Upper lobe of left lung (tissue), 6 donors: ENCODE data around the gene COL23A1. TPM values are rescaled to one million over a fixed set of nuclear protein-coding genes. Genes with fewer than 3 reads are reported as not detected.

Source experiments
- ATAC-seq, 2 donors: fragments of 200-7000 bp; cut with Tn5 transposase; one replicate each; pipeline ENCODE4 v1.9.1; 2022; ENCODE audit warnings: mild to moderate bottlenecking in 2 of 2, moderate library complexity in 2 of 2; ENCODE audit not compliant: low FRiP score in 2 of 2
- DNase-seq, 2 donors: peaks; one replicate each; pipeline ENCODE4 v3.0.0-alpha.2; 2019 to 2020
- H3K27ac ChIP-seq, 4 donors: fragments of 200-600 bp; sonication (generic); one replicate each; pipeline ENCODE4 v1.5.1; 2016 to 2019
- H3K27me3 ChIP-seq, 4 donors: fragments of 200-600 bp; sonication (generic); one replicate each; pipeline ENCODE4 v1.5.1; 2017 to 2019
- H3K36me3 ChIP-seq, 4 donors: fragments of 200-600 bp; sonication (generic); one replicate each; pipeline ENCODE4 v1.5.1; 2016 to 2019
- H3K4me1 ChIP-seq, 4 donors: fragments of 200-600 bp; sonication (generic); one replicate each; pipeline ENCODE4 v1.5.1; 2018 to 2019
- H3K4me3 ChIP-seq, 4 donors: fragments of 200-600 bp; sonication (generic); one replicate each; pipeline ENCODE4 v1.5.1; 2017 to 2019; ENCODE audit warnings: mild to moderate bottlenecking in 2 of 4, moderate library complexity in 1 of 4
- H3K9me3 ChIP-seq, 4 donors: fragments of 200-600 bp; sonication (generic); one replicate each; pipeline ENCODE4 v1.5.1; 2018 to 2019
- EP300 ChIP-seq, 4 donors: sonication (generic); formaldehyde crosslinking; IDR thresholded peaks; one replicate each; pipeline ENCODE4 v1.5.1; 2017; ENCODE audit warnings: antibody characterized with exemption in 4 of 4, control low read depth in 2 of 4
- POLR2A ChIP-seq, 4 donors: fragments of 450-650 bp; IDR thresholded peaks; one replicate each; pipeline ENCODE4 v1.5.1; 2016 to 2017; ENCODE audit warnings: antibody characterized with exemption in 4 of 4, mild to moderate bottlenecking in 2 of 4
- POLR2AphosphoS5 ChIP-seq, 2 donors: sonication (generic); formaldehyde crosslinking; IDR thresholded peaks; one replicate each; pipeline ENCODE4 v1.5.1; 2017; ENCODE audit warnings: antibody characterized with exemption in 2 of 2
- WGBS, 2 donors: methylation state at CpG; one replicate each; pipeline ENCODE4 v1.1.5; 2017 to 2018; 5-methylcytosine and 5-hydroxymethylcytosine counted together
- small RNA-seq, 4 donors: library from RNA; depleted of rRNA; stranded (forward); fragments of <200 nt; gene quantifications; one replicate each; pipeline ENCODE3, GENCODE V24; 2016
- total RNA-seq, 6 donors: library from RNA; depleted of rRNA in 4 of 6; stranded (reverse); fragments of >200 nt in 4 of 6; gene quantifications; one replicate each; pipeline versions ENCODE4 v1.1.0 to v1.2.1, GENCODE V29; 2016 to 2021
- TF ChIP-seq, protein P1 (sequence below), 6 experiments: fragments of 450-650 bp in 4 of 6; fragments of 200-600 bp in 2 of 6; sonication (generic) in 2 of 6; IDR thresholded peaks; one replicate each; pipeline ENCODE4 v1.5.1; 2016 to 2019; ENCODE audit warnings: antibody characterized with exemption in 6 of 6
- donor health status: DM: no; HTN: no; CAD: no; lungs with moderate emphysema.
- donor health status: DM: no; HTN: yes; CAD: no; lungs with severe emphysema.

COL23A1 gene
- total RNA-seq, 6 donors from 2014 or later: 0.61 to 3.1 (median 1.5) TPM

DNA sequence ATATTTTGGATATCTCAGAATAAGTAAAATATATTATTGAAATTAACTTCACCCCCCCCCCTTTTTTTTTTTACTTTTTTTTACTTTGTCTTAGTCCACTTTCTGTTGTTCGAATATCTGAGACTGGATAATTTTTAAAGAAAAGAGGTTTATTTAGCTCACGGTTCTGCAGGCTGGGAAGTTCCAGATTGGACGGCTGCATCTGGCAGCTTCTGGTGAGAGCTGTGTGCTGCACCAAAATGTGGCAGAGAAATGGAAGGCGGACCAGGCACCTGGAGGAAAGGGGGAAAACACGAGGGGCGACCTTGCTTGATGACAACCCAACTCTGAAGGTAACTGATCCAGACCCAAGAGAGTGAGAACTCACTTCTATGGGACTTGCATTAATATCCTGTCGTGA lies 397.4 kb downstream of the COL23A1 start:
- Histone ChIP-seq H3K27me3 (no peaks in the 10 kb centered on the region), H3K4me1 (no peaks in the 10 kb centered on the region), H3K9me3 (no peaks in the 10 kb centered on the region), H3K36me3 (no peaks in the 10 kb centered on the region), H3K4me3 (no peak overlapping the region), H3K27ac (no peak overlapping the region)
- 88 to 91% methylated on average over 7 of the region's 7 CpGs for WGBS, 2 donors
- no peak for DNase-seq
- TF ChIP-seq, protein P1, sequence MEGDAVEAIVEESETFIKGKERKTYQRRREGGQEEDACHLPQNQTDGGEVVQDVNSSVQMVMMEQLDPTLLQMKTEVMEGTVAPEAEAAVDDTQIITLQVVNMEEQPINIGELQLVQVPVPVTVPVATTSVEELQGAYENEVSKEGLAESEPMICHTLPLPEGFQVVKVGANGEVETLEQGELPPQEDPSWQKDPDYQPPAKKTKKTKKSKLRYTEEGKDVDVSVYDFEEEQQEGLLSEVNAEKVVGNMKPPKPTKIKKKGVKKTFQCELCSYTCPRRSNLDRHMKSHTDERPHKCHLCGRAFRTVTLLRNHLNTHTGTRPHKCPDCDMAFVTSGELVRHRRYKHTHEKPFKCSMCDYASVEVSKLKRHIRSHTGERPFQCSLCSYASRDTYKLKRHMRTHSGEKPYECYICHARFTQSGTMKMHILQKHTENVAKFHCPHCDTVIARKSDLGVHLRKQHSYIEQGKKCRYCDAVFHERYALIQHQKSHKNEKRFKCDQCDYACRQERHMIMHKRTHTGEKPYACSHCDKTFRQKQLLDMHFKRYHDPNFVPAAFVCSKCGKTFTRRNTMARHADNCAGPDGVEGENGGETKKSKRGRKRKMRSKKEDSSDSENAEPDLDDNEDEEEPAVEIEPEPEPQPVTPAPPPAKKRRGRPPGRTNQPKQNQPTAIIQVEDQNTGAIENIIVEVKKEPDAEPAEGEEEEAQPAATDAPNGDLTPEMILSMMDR (IDR thresholded peaks at IDR 0.05): no peak
- TF ChIP-seq EP300 (IDR thresholded peaks at IDR 0.05): no peak
- no peak for TF ChIP-seq POLR2AphosphoS5 (IDR thresholded peaks at IDR 0.05)
- no peak for TF ChIP-seq POLR2A (IDR thresholded peaks at IDR 0.05)
- ATAC-seq: no peak

DNA sequence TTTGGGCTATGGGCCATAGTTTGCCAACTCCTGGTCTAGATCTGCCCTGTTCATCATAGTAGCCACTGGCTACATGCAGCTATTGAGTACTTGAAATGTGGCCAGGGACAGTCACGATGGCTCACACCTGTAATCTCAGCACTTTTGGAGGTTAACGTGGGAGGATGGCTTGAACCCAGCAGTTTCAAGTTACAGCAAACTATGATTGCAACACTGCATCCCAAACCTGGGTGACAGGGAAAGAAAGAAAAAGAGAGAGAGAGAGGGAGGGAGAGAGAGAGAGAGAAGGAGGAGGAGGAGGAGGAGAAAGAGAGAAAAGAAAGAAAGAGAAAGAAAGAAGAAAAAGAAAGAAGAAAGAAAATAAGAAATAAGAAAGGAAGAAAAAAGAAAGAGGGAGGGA lies 397.9 kb downstream of the COL23A1 start:
- H3K27ac ChIP-seq: no peak overlapping the region
- no peak overlapping the region for H3K4me3 ChIP-seq
- WGBS, 2 donors: 30 to 49% methylated on average over 2 of the region's 2 CpGs
- H3K4me1 ChIP-seq: no peaks in the 10 kb centered on the region
- H3K36me3 ChIP-seq: no peaks in the 10 kb centered on the region
- H3K27me3 ChIP-seq: no peaks in the 10 kb centered on the region
- H3K9me3 ChIP-seq: no peaks in the 10 kb centered on the region
- TF ChIP-seq POLR2A (IDR thresholded peaks at IDR 0.05): no peak
- TF ChIP-seq POLR2AphosphoS5 (IDR thresholded peaks at IDR 0.05): no peak
- TF ChIP-seq EP300 (IDR thresholded peaks at IDR 0.05): no peak
- TF ChIP-seq, protein P1 (IDR thresholded peaks at IDR 0.05): no peak
- ATAC-seq (no peak), DNase-seq (no peak)

DNA sequence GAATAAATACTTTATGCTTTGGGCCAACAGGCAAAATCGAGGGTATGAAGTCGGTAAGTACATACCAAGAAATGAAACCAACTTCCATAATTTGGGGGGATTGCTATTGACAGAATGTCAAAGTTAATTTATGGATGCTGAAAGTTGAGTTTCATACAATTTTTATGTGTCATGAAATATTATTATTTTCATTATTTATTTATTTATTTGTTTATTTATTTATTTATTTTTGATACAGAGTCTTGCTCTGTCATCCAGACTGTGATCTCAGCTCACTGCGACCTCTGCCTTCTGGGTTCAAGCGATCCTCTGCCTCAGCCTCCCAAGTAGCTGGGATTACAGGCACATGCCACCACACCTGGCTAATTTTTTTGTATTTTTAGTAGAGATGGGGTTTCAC lies 398.5 kb downstream of the COL23A1 start:
- no peak overlapping the region for H3K27ac ChIP-seq
- H3K4me1 ChIP-seq: no peaks in the 10 kb centered on the region
- H3K36me3 ChIP-seq: no peaks in the 10 kb centered on the region
- no peak for TF ChIP-seq POLR2AphosphoS5 (IDR thresholded peaks at IDR 0.05)
- TF ChIP-seq POLR2A (IDR thresholded peaks at IDR 0.05): no peak
- TF ChIP-seq, protein P1 (IDR thresholded peaks at IDR 0.05): no peak
- no peak for TF ChIP-seq EP300 (IDR thresholded peaks at IDR 0.05)
- no peak overlapping the region for H3K4me3 ChIP-seq
- ATAC-seq (no peak), DNase-seq (no peak)
- no peaks in the 10 kb centered on the region for H3K27me3 ChIP-seq
- no peaks in the 10 kb centered on the region for H3K9me3 ChIP-seq
- WGBS, 2 donors: 80 to 84% methylated on average over 4 of the region's 4 CpGs

DNA sequence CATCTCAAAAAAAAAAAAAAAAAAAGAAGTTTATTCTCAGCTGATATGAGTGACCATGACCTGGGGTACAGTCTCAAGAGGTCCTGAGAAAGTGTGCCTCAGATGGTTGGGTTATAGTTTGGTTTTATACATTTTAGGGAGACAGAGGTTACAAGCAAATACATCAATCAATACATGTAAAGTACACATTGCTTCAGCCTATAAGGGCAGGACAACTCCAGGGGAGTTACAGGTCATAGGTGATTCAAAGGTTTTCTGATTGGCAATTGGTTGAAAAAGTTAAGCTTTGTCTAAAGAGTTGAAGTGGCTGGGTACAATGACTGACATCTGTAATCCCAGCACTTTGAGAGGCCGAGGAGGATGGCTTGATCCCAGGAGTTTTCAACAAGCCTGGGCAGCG lies 400.8 kb downstream of the COL23A1 start:
- 36 to 53% methylated on average over 2 of the region's 2 CpGs for WGBS, 2 donors
- H3K27ac ChIP-seq: no peak overlapping the region
- no peak for DNase-seq
- H3K4me1 ChIP-seq: no peaks in the 10 kb centered on the region
- no peaks in the 10 kb centered on the region for H3K36me3 ChIP-seq
- no peak for TF ChIP-seq EP300 (IDR thresholded peaks at IDR 0.05)
- TF ChIP-seq POLR2AphosphoS5 (IDR thresholded peaks at IDR 0.05): no peak
- TF ChIP-seq POLR2A (IDR thresholded peaks at IDR 0.05): no peak
- TF ChIP-seq, protein P1 (IDR thresholded peaks at IDR 0.05): no peak
- no peaks in the 10 kb centered on the region for H3K9me3 ChIP-seq
- no peak overlapping the region for H3K4me3 ChIP-seq
- ATAC-seq: no peak
- no peaks in the 10 kb centered on the region for H3K27me3 ChIP-seq

Small RNAs within 50 kb of the gene (small RNA-seq; reads per million reads assigned to genes)
- gene RN7SKP70: 0 reads per million in 4 donors
- gene RN7SL646P: 0 reads per million in 4 donors

Other genes starting within 250 kb of the COL23A1 start
- gene CLK4, start 36.7 kb upstream of the COL23A1 start, total RNA-seq: 10 to 100 TPM; 28.8 to 81.7 (median 35.0) TPM
- gene ZNF354A, start 140.3 kb upstream of the COL23A1 start, total RNA-seq: 10 to 100 TPM; 12.0 to 22.0 (median 13.2) TPM